Epithelial cell of prostate (primary cell): ENCODE results near the gene SALL1.

ENCODE experiments used
- DNase-seq: peaks from one replicate; pipeline ENCODE4 v3.0.0-alpha.2; 2011; ENCODE audit warnings: low read depth, low spot score
- H3K27ac ChIP-seq: fragments of 450-650 bp; 2 replicates; pipeline ENCODE4 v1.5.1; 2017; ENCODE audit warnings: mild to moderate bottlenecking

SALL1 gene

DNA sequence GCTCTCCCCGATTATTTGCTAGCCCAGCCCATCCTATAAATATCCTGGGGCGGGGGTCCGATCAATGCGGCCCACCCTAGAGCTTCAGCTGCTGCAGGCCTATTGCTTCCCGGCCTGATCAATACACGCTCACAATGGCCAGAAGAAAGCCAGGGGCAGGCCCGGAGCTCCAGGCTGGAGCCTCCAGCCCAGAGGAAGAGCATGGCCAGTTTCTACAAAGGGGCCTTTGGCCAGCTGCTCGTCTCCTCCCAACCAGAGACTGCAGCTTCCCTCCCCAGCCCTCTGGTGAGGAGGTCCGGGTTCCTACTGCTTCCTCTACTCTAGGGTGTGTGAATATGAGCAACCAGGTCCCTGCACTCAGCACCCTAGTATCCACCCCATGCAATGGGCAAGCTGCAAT, 36.7 kb downstream of the SALL1 start:
- DNase-seq, result no peak
- H3K27ac ChIP-seq, result no peak overlapping the region

GRCh38 chr16:51113236-51114125, 37.6 kb downstream of the SALL1 start:
- H3K27ac ChIP-seq, result no peak overlapping the region
- DNase-seq, result no peak

DNA sequence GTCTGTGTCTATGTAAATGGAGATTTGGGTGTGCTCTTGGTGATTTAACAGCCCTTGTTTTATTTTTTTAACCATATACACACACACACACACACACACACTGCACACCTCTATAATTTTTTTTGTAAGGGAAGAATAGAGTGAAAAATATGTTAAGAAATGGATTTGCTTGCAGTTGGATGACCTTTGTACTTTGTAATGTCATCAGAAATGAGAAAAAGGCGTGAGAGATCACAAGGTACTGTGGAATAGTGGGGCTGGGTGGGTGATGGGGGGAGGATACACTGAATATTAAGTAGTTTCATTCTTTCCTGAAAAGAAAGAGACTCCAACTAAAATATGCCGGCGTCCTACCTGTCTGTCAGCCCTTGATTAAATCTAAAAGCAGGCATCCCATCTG, 38.7 kb downstream of the SALL1 start:
- DNase-seq, result no peak
- no peak overlapping the region for H3K27ac ChIP-seq

- no peak overlapping the region for H3K27ac ChIP-seq
- no peak for DNase-seq
Observed at GRCh38 chr16:51111759-51112158, 39.3 kb downstream of the SALL1 start.

DNA sequence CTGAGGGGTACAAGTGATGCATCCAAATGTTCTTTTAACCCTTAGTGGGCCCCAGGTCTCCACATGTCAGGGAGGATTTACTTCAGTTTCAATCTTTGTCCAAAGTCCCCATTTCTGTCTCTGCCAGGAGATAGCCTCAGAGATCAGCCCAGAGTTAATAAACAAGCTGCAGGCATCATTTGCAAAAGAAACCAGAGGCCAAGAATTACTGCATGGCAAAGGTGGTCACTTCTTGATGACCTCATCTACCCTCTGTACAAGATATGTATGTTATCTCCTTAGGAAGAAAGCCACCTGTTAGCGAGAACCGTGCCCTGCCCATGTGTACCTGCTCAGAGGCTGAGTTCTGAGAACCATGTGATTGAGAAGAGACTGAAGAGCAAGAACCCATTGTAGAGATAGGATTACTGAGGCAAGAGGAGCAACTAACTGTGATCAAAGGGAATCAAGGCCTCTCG, 40.3 kb downstream of the SALL1 start:
- no peak overlapping the region for H3K27ac ChIP-seq
- DNase-seq, result no peak

DNA sequence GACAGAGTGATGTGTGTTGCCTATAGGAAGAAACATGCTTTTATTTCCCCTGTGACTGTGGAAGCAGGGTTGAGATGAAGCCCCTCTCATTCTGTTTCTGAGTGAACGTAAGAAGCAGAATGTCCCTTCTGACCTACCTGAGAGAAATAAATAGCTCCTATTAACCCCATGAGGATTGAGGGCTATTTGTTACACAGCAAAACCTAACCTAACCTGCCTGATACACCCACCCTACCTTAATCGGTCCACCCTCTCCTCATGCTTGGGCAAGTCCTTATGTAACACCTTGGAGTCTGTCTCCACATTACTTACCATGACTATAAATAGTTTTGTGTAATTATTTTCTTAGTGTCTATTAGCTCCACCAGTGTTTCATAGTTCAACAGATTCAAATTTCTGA, 41.9 kb downstream of the SALL1 start:
- no peak for DNase-seq
- H3K27ac ChIP-seq, result no peak overlapping the region

GRCh38 chr16:51107742-51108141, 43.3 kb downstream of the SALL1 start:
- H3K27ac ChIP-seq, result no peak overlapping the region
- DNase-seq, result no peak

DNA sequence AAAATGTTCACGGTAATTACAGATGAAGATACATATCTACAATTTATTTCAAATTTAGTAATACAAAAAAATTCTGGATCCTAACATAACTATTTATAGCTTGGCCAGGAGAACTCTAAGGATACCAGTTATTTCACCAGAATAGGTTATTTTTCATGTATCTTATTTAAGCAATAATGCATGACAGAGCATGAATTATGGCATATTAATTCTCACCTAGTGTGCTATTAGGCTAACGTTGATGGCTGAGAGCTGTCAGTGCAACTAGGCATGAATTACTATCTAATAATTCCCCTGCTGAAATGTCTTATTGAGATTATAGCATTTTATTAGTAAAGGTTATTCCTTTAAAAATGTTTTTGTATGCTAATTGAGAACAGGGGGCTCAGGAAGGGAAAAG, 44.5 kb downstream of the SALL1 start:
- DNase-seq, result no peak
- no peak overlapping the region for H3K27ac ChIP-seq

DNA sequence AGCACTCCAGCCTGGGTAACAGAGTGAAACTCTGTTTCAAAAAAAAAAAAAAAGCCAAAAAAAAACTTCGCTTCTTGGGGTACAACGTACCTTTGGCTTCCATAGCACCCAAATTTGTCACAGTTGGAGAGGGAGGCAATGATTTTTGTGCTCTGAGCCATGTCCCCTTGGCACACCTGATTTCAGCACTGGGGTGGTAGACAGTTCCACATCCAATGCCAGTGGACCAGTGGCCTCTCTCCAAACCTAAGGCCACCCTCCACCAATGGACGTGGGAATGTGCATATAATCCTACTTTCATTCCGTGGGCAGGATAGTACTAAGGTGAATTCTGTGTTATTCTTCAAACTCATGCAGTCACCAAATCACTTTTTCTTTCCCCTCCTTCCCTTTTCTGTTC, 47.5 kb downstream of the SALL1 start:
- H3K27ac ChIP-seq, result no peak overlapping the region
- no peak for DNase-seq

- no peak for DNase-seq
- no peak overlapping the region for H3K27ac ChIP-seq
Observed at GRCh38 chr16:51097729-51098128, 53.3 kb downstream of the SALL1 start.

DNA sequence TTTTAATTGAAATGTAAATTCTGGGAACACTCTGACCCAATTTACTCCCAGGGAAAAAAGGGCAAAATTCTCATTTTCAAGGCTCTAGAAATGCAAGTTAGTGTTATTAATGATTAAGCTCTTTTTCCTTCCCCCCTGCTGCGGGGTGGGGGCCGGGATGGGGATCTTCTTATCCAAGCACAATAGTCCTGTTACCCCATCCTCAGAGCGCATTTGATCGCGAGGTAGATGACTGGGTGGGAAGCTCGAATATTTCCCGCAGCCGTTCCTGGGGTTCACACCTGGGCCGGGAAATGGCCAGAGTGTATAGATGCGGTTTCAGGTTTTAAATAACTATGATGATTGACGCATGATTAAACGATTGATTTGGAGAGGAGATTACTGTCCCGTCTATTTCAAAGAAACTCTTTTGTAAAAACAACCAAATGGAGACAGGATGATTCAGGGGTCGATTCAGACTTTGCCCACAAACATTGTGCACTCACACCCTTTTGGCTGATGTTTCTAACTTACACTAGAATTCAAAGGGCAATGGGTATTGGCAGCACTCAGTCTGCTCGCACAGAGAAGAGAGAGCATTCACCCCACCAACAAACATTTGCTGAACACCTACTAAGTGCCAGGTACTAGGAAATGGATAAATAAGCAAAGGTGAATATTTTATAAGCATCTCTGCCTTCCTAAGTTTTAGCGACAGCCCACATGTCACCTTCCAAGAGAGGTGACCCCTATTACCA, 55.0 kb downstream of the SALL1 start:
- H3K27ac ChIP-seq, result no peak overlapping the region
- DNase-seq, result no peak

DNA sequence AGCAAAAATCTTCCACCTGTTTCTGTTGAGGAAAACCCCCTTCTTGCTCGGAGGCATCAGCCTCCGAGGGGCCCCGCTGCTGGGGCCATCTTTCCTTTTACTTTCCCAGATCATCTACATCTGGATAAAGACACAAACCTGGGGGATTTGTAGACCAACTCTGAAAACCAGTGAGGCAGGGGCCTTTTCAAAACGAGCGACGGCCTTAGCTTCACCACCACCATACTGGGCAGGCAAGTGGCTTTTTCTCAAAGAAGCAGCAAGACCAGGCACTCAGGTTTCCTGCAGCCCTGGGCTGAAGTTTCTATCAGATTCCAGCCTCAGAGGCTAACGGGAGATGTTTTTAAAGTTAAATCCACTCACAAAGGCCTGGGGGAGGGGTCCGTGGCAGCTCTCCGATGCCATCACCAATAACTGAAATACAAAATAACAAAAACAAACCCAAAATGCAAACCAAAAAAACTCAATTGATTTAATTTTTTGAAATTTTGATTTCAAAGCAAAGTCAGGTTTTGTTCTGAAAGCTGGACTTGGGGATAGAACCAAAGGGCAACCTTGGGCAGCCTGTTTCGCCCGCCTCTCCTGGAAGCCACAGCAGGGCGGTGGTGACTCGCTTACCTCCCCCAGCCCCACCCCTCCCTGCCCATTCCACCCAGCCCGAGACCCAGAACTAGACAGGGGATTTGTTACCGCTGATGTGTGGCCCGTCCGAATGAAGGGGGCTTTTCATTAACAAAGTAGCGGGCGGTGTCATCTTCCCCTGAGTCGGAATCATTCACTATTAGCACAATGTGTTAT, 55.8 kb downstream of the SALL1 start:
- no peak overlapping the region for H3K27ac ChIP-seq
- DNase-seq, result no peak

GRCh38 chr16:51093726-51094280, 57.3 kb downstream of the SALL1 start:
- H3K27ac ChIP-seq, result no peak overlapping the region
- no peak for DNase-seq
